DMS153 (cell line): ENCODE data around the gene TMCC2.
"Not testable (repeated sequence)": the region's sequence is repeated elsewhere in the genome, so short reads cannot be mapped to it uniquely, and the experiment has no call there.

ENCODE experiments used
- DNase-seq: peaks from one replicate; lab custom pipeline; 2025; lab: John Stamatoyannopoulos, UW

TMCC2 gene

GRCh38 chr1:205214756-205215155, 13.0 kb upstream of the TMCC2 start:
- DNase-seq, result no peak

DNA sequence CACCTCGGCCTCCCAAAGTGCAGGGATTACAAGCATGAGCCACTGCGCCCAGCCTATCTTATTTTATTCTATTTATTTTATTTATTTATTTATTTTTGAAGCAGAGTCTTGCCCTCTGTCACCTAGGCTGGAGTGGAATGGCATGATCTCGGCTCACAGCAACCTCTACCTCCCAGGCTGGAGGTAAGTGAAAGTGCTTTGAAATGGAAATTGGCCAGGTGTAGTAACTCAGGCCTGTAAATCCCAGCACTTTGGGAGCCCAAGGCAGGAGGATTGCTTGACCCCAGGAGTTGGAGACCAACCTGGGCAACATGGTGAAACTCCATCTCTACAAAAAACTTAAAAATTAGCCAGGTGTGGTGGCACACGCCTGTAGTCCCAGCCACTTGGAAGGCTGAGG, 11.2 kb upstream of the TMCC2 start:
- no peak for DNase-seq

GRCh38 chr1:205217418-205217817, 10.3 kb upstream of the TMCC2 start:
- no peak for DNase-seq

GRCh38 chr1:205220421-205220820, 7.3 kb upstream of the TMCC2 start:
- no peak for DNase-seq

- DNase-seq, result no peak
These were observed 3.0 kb upstream of the TMCC2 start for GRCh38 chr1:205224736-205225135.

- DNase-seq, result no peak
These were observed 1.6 kb upstream of the TMCC2 start for GRCh38 chr1:205225901-205226765.

GRCh38 chr1:205226868-205227583, 720 bp upstream of the TMCC2 start:
- DNase-seq, result no peak

DNA sequence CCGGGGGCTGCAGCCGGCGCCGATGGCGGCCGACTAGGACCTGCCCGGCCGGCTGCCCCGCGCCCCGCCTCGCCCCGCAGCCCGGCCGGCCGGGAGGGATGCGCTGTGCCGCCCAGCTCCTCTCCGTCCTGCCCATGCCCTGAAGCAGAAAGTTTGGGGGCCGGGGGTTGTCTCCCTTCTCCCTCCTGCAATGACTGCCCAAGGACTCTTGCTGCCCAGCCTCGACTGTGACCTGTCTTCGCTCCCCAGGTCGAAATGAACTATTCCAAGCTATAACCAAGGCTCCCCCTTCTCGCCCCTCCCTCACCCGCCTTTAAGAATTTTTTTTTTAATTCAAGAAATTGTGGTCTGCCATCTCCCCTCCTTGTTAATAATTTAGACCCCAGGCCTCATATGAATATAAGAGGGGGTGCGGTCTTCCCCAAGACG, 361 bp downstream of the TMCC2 start:
- DNase-seq, result no peak

GRCh38 chr1:205229399-205229871, 1.7 kb downstream of the TMCC2 start:
- peak; percentile 92 for DNase-seq

DNA sequence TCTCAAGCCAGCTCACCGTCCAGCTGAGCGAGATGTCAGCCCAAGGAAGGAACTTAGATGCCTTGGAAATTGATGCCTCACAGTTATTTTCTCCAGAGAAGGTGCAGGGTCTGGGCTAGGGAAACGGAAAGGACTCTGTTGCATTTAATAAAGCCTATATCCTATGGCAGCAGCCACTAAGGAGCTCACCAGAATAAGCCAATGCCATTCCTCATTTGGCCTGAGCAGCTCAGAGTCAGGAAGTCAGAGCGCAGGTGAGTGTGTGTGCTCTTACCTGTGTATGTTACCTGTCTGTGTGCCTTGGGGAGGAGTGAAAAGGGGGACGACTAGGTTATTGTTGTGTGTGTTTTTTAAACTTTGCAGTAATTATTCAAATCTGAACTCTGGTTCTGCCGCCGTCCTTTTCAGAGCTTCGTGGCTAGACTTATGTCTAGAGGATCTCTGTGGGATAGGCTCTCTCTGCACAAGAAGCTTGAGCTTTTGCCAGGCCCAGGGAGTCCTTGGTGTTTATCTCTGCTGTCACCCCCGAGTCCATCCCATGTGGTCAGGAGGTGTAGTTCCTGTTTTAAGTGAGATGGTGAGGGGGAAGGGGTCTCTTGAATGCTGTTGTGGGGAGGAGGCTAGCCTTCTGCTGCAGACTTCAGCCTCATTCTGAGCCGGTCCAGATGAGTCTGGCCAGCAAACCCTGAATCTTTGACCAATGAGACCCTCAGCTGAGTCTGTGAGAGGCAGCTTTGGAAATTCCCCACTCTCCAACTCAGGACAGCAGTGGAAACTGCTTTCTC, 2.4 kb downstream of the TMCC2 start:
- peak; percentile 56 for DNase-seq

DNA sequence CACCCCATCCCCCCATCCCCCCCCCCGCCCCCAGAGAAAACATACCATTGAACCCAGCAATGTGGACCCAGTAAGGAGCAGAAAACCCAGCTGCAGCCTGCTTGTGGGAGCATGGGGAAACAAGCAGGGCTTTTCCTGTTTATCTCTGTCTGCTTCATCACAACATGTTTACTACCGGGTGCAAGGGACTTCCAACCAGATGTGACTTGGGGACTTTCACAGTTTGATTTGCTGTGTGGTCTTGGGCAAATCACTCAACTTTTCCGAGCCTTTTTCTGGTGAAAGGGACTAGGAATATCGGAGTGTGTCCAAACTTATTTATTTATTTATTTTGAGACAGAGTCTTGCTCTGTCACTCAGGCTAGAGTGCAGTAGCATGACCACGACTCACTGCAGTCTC, 3.2 kb downstream of the TMCC2 start:
- no peak for DNase-seq

GRCh38 chr1:205232127-205232820, 4.5 kb downstream of the TMCC2 start:
- no peak for DNase-seq

GRCh38 chr1:205232945-205233397, 5.2 kb downstream of the TMCC2 start:
- DNase-seq, result no peak

- not testable (repeated sequence) for DNase-seq
These were observed 6.2 kb downstream of the TMCC2 start for GRCh38 chr1:205233986-205234385.

- no peak for DNase-seq
These were observed 8.2 kb downstream of the TMCC2 start for GRCh38 chr1:205235951-205236350.

DNA sequence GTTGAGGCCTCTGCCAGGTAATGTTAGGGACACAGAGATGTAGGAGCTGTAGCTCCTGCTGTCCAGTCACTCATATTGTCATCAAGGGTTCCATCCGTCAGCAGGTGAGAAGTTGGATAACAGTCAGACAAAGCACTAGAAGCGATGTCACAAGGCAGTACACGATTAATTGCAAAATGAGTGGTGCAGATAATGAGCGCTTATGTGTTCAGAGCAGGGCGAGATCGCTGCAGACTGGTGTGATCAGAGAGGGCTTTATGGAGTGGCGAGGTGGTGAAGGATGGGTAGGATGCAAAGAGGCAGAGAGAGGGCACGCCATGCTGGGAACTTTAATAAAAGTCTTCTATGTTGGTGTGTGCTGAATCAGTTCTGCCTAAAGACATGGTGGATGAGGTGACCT, 8.8 kb downstream of the TMCC2 start:
- DNase-seq, result no peak

DNA sequence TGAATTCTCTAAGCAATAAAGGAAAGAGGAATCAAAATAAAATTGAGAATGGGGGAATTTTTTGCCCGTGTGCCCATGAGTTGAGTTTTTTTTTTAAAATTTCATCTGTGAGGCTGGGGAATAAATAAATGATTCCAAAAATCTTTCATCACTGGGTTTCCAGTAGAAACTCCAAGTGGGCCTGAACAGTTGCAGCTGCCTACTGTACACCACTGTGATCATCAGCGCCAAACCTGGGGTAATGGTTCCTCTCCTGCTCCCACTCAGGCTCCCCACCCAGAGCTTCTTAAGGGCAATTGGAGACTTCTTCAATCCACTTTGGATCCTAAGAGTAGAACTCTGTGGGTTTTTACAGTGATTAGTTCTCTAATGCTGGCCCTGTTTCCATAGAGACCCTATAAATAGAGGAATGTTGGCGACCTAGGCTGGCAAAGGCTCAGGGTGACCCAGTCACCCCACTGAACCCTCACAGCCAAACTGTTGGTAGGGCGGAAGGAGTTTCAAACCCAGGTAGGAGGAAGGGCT, 9.3 kb downstream of the TMCC2 start:
- DNase-seq, result no peak

GRCh38 chr1:205237526-205238484, 10.1 kb downstream of the TMCC2 start:
- no peak for DNase-seq

- no peak for DNase-seq
These were observed 11.3 kb downstream of the TMCC2 start for GRCh38 chr1:205239078-205239477.

GRCh38 chr1:205240118-205240517, 12.4 kb downstream of the TMCC2 start:
- DNase-seq, result no peak
